Right lobe of liver (tissue), 4 donors: ENCODE data around the gene CSNK2A3.

Experiments used
- CTCF ChIP-seq, 4 donors: fragments of 200-600 bp in 3 of 4; fragments of 450-650 bp in 1 of 4; IDR thresholded peaks; one replicate each; pipeline versions ENCODE4 v1.5.1 to v1.8.0; 2016 to 2022; ENCODE audit warnings: antibody characterized with exemption in 4 of 4, mild to moderate bottlenecking in 2 of 4
- POLR2A ChIP-seq: fragments of 450-650 bp; IDR thresholded peaks from one replicate; pipeline ENCODE4 v1.6.1; 2017; ENCODE audit warnings: antibody characterized with exemption, mild to moderate bottlenecking
- donor health status: DM: no; HTN: no; CAD: no.
- donor health status: DM: no; HTN: no; CAD: no.
- donor health status: DM: no; HTN: yes; CAD: no.

DNA sequence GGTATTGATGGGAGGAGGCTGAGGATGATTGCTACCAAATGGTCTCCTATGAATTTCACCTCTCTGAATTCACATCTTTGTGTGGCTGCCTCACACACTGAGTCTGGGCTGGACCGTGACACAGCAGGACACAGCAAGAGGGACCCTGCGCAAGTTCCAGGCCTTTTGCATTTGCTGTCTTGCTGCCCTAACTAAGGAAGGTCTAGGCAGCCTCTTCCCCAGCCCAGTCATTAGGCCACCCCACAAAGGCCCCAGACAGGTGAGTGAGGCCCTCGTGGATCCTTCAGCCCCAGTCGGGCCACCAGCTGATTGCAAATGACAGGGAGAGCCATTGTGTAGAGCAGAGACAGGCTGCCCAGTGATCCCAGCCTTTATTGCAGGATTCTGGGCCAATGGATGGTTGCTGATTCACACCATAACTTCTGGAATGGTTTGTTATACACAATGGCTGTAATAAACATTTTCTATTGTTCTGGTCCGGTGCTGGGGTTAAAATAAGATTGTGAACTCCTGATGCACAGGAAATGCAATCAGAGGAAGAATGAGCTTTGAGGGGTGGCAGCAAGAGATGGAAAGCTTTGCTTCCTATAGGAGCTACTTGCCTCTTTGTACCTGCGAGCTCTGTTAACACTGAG is 28.5 kb upstream of the CSNK2A3 start:
- TF ChIP-seq POLR2A = no peak
- no peak for TF ChIP-seq CTCF (IDR thresholded peaks at IDR 0.05)
